HS-5 (cell line): ENCODE measurements around the gene ARMC3.

Experiments
- DNase-seq: peaks from one replicate; pipeline ENCODE4 v3.0.0-alpha.2; 2012; ENCODE audit warnings: low read depth

The ARMC3 gene

GRCh38 chr10:22931948-22932347 lies 4.1 kb downstream of the ARMC3 start:
- DNase-seq: no peak

DNA sequence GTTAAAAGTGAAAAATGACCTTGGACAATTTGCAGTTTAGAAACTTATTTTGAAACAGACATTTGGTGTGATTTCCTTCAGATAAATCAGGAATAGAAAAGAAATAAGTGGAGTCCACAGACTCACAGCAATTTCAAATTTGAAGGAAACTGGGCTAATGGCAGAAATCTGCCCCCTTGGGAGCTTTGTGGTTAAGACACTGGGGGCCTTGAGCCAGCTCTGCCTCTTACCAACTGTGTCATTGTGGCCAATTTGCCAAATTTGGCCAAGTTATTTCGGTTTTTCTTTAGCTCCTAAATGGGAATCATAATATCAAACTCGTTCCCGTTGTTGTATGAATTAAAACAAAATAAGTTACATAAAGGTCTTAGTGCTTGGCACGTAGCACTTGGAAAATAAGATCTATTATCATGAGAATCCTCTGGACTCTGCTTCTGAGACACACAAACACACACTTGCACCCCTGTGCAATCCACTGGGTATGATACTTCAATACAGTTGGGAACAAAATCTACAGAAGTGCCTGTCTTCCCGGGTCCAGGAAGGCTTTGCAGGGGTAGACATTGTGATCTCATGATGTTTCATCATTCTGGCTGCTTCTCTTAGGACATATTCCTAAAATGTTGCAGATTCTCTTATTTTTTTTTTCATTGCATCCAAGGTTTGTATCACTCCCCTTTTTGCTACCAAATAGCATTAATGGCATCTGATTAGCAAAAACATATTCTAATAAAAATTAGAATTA lies 4.9 kb downstream of the ARMC3 start:
- DNase-seq: no peak

DNA sequence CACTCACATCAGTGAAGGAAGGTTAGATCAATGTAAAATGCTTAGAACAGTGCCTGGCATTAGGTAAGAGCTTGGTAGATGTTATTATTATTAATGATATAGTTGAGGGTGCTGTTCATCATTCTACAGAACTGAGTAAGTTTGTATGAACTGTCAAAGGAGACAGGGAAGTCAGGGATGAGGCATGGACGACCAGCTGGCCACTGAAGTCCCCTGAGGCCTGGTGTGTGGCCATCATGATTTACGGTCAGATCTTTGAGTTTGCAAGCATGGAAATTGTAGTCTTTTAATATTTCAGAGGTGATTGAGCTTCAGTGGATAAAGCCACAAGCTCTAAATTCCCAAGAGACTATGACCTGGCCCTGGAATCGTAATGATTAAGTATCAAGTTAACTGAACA lies 6.9 kb downstream of the ARMC3 start:
- DNase-seq: no peak

DNA sequence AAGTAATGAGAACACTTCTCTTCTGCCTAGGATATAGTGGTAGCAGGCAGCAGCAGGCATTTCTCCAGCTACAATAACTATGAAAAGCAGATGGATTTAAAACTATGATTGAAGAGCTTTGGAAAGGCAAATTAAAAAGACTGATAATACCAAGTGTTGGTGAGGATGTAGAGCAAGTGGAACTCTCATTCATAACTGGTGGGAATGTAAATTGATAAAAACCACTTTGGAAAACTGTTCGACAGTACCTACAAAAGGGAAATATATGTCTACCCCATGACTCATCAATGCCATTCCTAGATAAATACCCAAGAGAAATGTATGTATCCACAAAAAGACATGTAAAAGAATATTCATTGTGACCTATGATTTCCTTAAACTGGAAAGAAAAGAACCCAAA lies 14.6 kb downstream of the ARMC3 start:
- DNase-seq: no peak

GRCh38 chr10:22945934-22946673 lies 18.3 kb downstream of the ARMC3 start:
- DNase-seq: no peak

GRCh38 chr10:22954970-22955369 lies 27.1 kb downstream of the ARMC3 start:
- no peak for DNase-seq

- DNase-seq: no peak
These were observed 30.5 kb downstream of the ARMC3 start for GRCh38 chr10:22958338-22958737.

GRCh38 chr10:22959292-22959691 lies 31.4 kb downstream of the ARMC3 start:
- DNase-seq: no peak

GRCh38 chr10:22959950-22960349 lies 32.1 kb downstream of the ARMC3 start:
- DNase-seq: no peak

DNA sequence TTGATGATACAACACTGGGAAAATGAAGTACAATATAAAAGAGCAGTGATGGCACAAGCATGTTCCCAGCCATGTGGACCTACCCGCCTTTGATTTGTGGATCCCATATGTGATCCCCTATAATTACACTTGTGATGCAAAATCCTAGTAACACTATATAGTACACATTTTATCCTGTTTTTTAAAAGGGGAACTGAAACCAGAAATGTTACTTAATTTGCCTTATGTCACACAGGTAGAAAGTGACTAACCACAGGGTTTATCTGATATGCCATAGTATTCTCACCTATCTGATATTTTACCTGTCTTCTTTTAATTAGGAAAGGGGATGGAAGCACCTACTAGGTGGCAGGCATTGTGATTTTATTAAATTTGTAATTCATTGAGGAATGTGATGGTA lies 35.0 kb downstream of the ARMC3 start:
- no peak for DNase-seq

DNA sequence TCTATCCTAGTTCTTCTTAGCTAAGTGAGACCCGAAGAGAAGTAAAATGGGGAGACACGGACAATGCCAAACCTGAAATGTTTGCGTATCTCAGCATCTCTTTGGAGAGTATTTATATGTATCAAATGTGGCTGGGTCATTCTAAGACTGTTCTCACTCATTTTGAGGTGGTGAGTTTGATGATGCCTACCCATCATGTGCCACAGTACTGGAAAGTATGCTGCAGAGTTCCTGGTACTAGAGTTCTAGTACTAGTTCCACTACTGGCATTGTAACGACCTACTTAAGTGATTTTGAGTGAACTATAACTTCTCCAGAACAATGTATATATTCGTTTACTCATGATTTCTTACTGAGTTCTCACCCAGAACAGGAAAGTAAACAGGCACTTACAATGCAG lies 41.9 kb downstream of the ARMC3 start:
- DNase-seq: no peak

DNA sequence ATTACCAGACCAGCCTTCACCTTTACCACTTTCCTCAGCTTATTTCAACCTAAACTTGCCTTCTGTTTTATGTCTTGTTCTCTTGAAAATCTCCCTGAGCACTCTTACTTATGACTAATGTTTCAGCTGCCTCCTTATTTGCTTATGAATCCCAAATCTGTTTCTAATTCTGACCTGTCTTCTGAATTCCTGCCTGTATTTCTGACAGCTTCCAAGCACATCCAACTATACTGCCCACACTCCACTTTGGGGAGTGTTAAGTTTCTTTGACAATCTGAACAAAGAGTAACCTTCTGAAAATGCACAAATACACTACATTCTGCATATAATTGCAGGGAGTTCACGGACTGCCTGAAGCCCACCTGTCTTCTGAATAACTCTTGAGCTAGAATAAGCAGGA lies 48.7 kb downstream of the ARMC3 start:
- no peak for DNase-seq

- DNase-seq: no peak
These were observed 49.9 kb downstream of the ARMC3 start for GRCh38 chr10:22977751-22978150.

DNA sequence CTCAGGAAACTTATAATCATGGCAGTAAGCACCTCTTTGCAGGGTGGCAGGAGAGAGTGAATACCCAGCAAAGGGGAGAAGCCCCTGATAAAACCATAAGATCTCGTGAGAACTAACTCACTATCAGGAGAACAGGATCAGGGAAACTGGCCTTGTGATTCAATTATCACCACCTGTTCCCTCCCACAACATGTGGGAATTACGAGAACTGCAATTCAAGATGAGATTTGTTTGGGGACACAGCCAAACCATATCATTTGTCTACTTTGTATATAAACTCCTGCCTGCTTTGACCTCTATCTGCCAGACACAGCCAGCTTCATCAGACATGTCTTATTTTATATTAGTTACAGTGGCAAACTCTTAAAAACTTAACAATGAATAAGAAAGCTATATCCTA lies 50.4 kb downstream of the ARMC3 start:
- no peak for DNase-seq

- DNase-seq: no peak
These were observed 51.1 kb downstream of the ARMC3 start for GRCh38 chr10:22978918-22979317.

DNA sequence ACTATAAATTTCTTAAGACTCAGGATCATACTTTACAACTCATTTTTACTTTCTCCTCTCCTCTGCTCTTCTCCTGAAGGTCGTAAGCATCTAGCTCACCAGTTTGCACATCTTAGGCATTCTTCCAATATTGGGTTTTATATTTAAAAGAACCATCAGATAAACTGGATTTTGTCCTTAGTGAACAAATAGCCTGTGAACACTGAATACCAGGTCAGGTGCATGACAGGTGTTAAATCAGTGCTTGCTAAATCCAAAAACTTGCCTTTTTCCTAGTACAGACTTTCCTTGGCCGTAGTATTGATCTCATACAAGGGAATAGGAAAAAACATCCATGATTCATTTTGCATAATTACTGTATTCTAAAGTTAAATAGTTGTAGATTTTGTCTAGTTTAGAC lies 53.0 kb downstream of the ARMC3 start:
- no peak for DNase-seq

DNA sequence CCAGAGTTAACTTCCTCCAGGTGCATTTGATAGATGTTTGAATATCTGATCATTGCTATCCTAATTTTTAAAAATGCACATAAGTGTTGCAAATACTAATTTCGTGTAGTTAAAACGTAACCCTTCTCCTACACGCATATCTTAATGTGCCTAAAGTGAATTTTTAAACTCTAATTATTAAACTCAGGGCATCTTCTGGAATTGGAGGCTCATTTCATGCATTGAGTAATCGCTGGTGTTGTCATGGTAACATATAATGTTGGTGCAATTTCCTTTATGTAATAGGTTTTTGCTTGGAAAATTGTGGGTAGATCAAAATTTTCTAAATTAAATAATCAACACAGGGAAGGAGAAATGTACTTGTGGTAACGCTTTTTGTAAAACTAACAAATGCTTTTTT lies 56.2 kb downstream of the ARMC3 start:
- DNase-seq: no peak

DNA sequence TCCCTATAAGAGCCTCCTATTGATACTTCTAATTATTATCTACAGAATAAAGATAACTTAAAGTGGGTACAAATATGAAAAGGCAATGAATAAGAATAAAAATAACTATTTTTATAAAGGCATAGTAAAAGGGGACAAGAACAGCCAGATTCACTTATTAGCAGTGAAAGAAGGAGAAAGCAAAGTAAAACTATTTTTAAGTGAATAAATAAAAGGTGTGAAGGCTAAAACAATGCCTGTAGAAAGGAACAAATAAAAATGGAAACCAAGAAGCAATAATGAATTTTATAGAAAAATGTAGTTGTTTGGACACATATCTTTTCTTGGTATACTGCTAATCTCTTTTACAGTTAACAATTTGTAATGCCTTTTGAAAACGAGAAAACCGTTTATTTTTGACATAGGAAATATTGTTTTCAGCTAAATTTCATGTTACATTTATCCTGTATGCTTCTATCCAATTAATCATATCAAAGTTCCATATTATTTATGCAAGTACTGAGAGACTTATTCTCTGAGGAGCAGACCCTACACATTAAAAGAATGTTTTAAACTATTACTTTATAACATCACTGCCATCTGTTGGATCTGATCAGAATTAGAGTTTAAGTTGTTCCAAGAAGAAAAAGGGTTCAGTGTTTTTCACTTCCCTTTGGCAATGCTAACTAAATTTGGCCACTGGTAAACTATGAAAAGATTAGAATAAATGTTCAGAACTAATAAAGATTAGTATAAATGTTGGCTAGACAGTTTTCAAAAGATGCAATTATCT lies 59.1 kb downstream of the ARMC3 start:
- no peak for DNase-seq

DNA sequence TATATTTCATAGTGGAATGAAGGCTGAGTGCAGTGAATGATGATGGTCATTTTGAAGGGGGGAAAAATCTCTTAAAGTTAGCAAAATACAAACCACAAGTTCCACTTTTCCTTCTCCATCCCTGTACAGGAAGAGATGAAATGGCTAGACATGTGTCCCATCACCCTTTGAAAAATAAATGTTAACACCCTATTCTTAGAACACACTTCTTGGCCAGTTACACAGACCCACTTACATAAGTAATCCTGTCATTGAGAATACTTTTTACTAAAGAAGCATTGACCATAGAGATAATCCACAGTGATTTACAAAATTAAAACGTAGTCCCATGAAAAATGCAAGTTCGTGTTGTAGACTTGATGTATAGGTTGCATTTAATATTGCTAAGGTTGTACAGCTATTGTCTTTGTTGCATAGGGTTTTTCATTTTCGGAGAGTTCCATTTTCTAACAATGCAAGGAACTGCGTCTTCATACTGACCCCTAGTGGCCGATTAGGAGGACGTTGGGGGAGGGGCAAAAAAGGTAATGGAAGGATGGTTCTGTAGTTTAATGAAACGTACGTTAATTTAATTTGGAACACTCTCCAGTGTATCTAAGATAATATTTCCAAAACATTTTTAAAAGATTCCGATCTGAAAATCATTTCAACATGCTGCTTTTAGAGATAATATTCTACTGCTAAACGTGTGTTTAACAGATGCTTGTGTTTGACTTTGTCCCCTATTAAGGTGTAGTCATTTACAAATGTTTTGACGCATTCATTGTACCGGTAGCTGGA lies 60.9 kb downstream of the ARMC3 start:
- DNase-seq: no peak

- DNase-seq: no peak
These were observed 62.6 kb downstream of the ARMC3 start for GRCh38 chr10:22990443-22990842.

DNA sequence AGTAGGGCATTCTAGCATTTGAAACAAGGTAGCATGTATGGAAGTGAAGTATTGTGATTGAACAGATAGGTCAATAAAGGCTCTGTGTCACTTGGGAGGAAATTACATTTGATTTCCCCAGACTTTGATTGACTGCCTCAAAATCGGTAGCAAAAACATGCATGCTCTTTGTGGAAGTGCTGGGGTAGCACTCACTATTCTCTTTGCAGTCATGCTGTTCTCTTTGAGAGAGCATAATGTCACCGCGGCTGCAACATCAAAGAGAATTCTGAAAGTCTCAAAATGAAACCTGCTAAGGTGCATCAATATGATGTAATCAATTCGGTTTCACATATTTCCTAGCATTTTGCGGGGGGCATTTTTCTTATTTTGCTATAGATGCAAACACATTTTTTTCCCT lies 64.2 kb downstream of the ARMC3 start:
- DNase-seq: no peak

- no peak for DNase-seq
These were observed 64.8 kb downstream of the ARMC3 start for GRCh38 chr10:22992621-22993020.
